Measurements from ENCODE around the gene HIP1.
"Not testable (repeated sequence)": the region's sequence is repeated elsewhere in the genome, so short reads cannot be mapped to it uniquely, and the experiment has no call there.

HIP1 gene

GRCh38 chr7:75689246-75690099 is 49.3 kb downstream of the HIP1 start:
- H3K27ac Mint-ChIP-seq, result no peak overlapping the region

GRCh38 chr7:75688200-75689136 is 50.3 kb downstream of the HIP1 start:
- Mint-ChIP-seq H3K27me3 (no peaks in the 10 kb centered on the region), H3K36me3 (no peaks in the 10 kb centered on the region), H3K9me3 (no peaks in the 10 kb centered on the region), H3K27ac (peak overlapping the region; percentile 57), H3K4me1 (peaks cover 29 to 46% of the 10 kb centered on the region in 2 donors), H3K4me3 (peak overlapping the region; percentile 59 to 72)
- ATAC-seq (replicated peaks) (peak; percentile 68 to 76), DNase-seq (peak; percentile 37)

More at GRCh38 chr7:75689246-75690099, 49.3 kb downstream of the HIP1 start:
- H3K4me1 Mint-ChIP-seq, result peaks cover 31 to 46% of the 10 kb centered on the region in 2 donors
- H3K27me3 Mint-ChIP-seq, result no peaks in the 10 kb centered on the region
- no peak for ATAC-seq (replicated peaks)
- H3K9me3 Mint-ChIP-seq, result no peaks in the 10 kb centered on the region
- no peaks in the 10 kb centered on the region for H3K36me3 Mint-ChIP-seq
- no peak for DNase-seq
- H3K4me3 Mint-ChIP-seq, result no peak overlapping the region

GRCh38 chr7:75687246-75688088 is 51.3 kb downstream of the HIP1 start:
- DNase-seq (no peak), ATAC-seq (replicated peaks) (no peak)
- Mint-ChIP-seq H3K27ac (no peak overlapping the region), H3K9me3 (no peaks in the 10 kb centered on the region), H3K27me3 (no peaks in the 10 kb centered on the region), H3K4me3 (peak overlapping the region in 1 of 2 donors; percentile 72), H3K4me1 (peaks cover 29 to 54% of the 10 kb centered on the region in 2 donors), H3K36me3 (no peaks in the 10 kb centered on the region)

GRCh38 chr7:75686551-75686950 is 52.2 kb downstream of the HIP1 start:
- no peak overlapping the region for H3K4me3 Mint-ChIP-seq
- ATAC-seq (replicated peaks), result no peak
- no peaks in the 10 kb centered on the region for H3K36me3 Mint-ChIP-seq
- DNase-seq, result no peak
- H3K27me3 Mint-ChIP-seq, result no peaks in the 10 kb centered on the region
- no peak overlapping the region for H3K27ac Mint-ChIP-seq
- no peaks in the 10 kb centered on the region for H3K9me3 Mint-ChIP-seq
- peaks cover 24 to 53% of the 10 kb centered on the region in 2 donors for H3K4me1 Mint-ChIP-seq

- H3K9me3 Mint-ChIP-seq; H3K27ac Mint-ChIP-seq; ATAC-seq (replicated peaks); DNase-seq; H3K4me3 Mint-ChIP-seq; H3K27me3 Mint-ChIP-seq; H3K36me3 Mint-ChIP-seq: not testable (repeated sequence)
- H3K4me1 Mint-ChIP-seq, result peaks cover 3 to 13% of the 10 kb centered on the region in 2 donors
These were observed 56.7 kb downstream of the HIP1 start for GRCh38 chr7:75682052-75682451.

- Mint-ChIP-seq H3K27ac (no peak overlapping the region), H3K4me3 (no peak overlapping the region), H3K4me1 (peaks cover 8 to 24% of the 10 kb centered on the region in 2 donors), H3K9me3 (peaks cover 5 to 6% of the 10 kb centered on the region in 2 donors), H3K27me3 (no peaks in the 10 kb centered on the region), H3K36me3 (peaks cover 0 to 11% of the 10 kb centered on the region in 2 donors)
- no peak for ATAC-seq (replicated peaks)
- no peak for DNase-seq
These were observed 59.7 kb downstream of the HIP1 start for GRCh38 chr7:75679060-75679459.

- Mint-ChIP-seq H3K27me3 (no peaks in the 10 kb centered on the region), H3K4me1 (peaks cover 5 to 16% of the 10 kb centered on the region in 2 donors), H3K9me3 (peaks cover 0 to under 1% of the 10 kb centered on the region in 2 donors), H3K4me3 (no peak overlapping the region), H3K36me3 (no peaks in the 10 kb centered on the region), H3K27ac (no peak overlapping the region)
- DNase-seq (no peak), ATAC-seq (replicated peaks) (no peak)
These were observed 69.2 kb downstream of the HIP1 start for GRCh38 chr7:75669579-75669978.

- DNase-seq, result no peak
- no peak overlapping the region for H3K4me3 Mint-ChIP-seq
- H3K9me3 Mint-ChIP-seq, result no peaks in the 10 kb centered on the region
- ATAC-seq (replicated peaks), result no peak
- H3K27ac Mint-ChIP-seq, result no peak overlapping the region
- no peaks in the 10 kb centered on the region for H3K27me3 Mint-ChIP-seq
- H3K36me3 Mint-ChIP-seq, result no peaks in the 10 kb centered on the region
- H3K4me1 Mint-ChIP-seq, result peaks cover 13 to 18% of the 10 kb centered on the region in 2 donors
These were observed 70.8 kb downstream of the HIP1 start for GRCh38 chr7:75667938-75668337.

- no peaks in the 10 kb centered on the region for H3K9me3 Mint-ChIP-seq
- H3K27ac Mint-ChIP-seq, result peak overlapping the region; percentile 96
- ATAC-seq (replicated peaks) (peak; percentile 71 to 73), DNase-seq (no peak)
- no peaks in the 10 kb centered on the region for H3K36me3 Mint-ChIP-seq
- peak overlapping the region in 1 of 2 donors; percentile 10 for H3K4me3 Mint-ChIP-seq
- H3K4me1 Mint-ChIP-seq, result peaks cover 23% of the 10 kb centered on the region in 2 donors
- no peaks in the 10 kb centered on the region for H3K27me3 Mint-ChIP-seq
These were observed 75.3 kb downstream of the HIP1 start for GRCh38 chr7:75663302-75663907.

GRCh38 chr7:75662579-75663301 is 76.0 kb downstream of the HIP1 start:
- peak overlapping the region; percentile 96 for H3K27ac Mint-ChIP-seq
- no peaks in the 10 kb centered on the region for H3K9me3 Mint-ChIP-seq
- DNase-seq, result peak; percentile 81
- H3K4me3 Mint-ChIP-seq, result peak overlapping the region; percentile 59 to 61
- no peaks in the 10 kb centered on the region for H3K27me3 Mint-ChIP-seq
- ATAC-seq (replicated peaks), result peak; percentile 92 to 93
- H3K4me1 Mint-ChIP-seq, result peaks cover 23% of the 10 kb centered on the region in 2 donors
- H3K36me3 Mint-ChIP-seq, result no peaks in the 10 kb centered on the region

- Mint-ChIP-seq H3K4me1 (peaks cover 21 to 23% of the 10 kb centered on the region in 2 donors), H3K9me3 (no peaks in the 10 kb centered on the region), H3K27me3 (no peaks in the 10 kb centered on the region), H3K4me3 (peak overlapping the region in 1 of 2 donors; percentile 23), H3K36me3 (no peaks in the 10 kb centered on the region), H3K27ac (no peak overlapping the region)
- DNase-seq (no peak), ATAC-seq (replicated peaks) (no peak)
These were observed 78.0 kb downstream of the HIP1 start for GRCh38 chr7:75660566-75661215.

GRCh38 chr7:75658802-75659201 is 79.9 kb downstream of the HIP1 start:
- no peaks in the 10 kb centered on the region for H3K9me3 Mint-ChIP-seq
- H3K27ac Mint-ChIP-seq, result no peak overlapping the region
- peaks cover 21 to 23% of the 10 kb centered on the region in 2 donors for H3K4me1 Mint-ChIP-seq
- no peak for DNase-seq
- ATAC-seq (replicated peaks), result no peak
- H3K27me3 Mint-ChIP-seq, result no peaks in the 10 kb centered on the region
- no peaks in the 10 kb centered on the region for H3K36me3 Mint-ChIP-seq
- no peak overlapping the region for H3K4me3 Mint-ChIP-seq
